ENCODE data around the gene AMPH. TPM values are rescaled to one million over a fixed set of nuclear protein-coding genes. Genes with fewer than 3 reads are reported as not detected.

Gene AMPH
- total RNA-seq, 1 experiment from 2014 or later, result not detected

DNA sequence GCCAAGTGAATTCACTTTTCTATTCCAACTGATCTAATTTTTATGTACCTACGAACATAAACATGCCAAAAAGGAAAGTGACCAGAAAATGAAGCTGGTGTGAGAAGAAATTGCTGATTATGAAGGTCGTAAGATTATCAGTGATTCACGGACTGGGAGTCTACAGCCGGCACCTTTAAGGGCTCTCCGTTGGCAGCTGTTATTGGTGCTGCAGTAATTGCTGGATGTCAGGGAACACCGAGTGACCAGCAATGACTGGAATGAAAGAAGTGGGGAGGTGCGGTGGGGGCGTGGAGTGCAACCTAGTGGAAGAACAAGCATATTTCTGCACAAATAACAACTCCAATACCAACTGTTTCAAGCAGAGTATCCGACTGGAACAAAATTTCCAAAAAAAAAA, 247.9 kb downstream of the AMPH start:
- H3K27ac ChIP-seq (ENCODE audit: low read depth, low read length), result no peak overlapping the region
- CTCF ChIA-PET, result no interaction called here
- intact Hi-C loops (cut with micrococcal nuclease), result no loop called here
- no TSS peak for BruUV-seq (replicated peaks)
- peaks cover 27% of the 10 kb centered on the region for H3K27me3 ChIP-seq (ENCODE audit: insufficient read depth, low read length)
- no peak overlapping the region for H3K4me2 ChIP-seq (ENCODE audit: low read length)
- H3K79me2 ChIP-seq (ENCODE audit: insufficient read depth, low read length), result no peaks in the 10 kb centered on the region
- no peaks in the 10 kb centered on the region for H3K9me2 ChIP-seq (ENCODE audit: insufficient read depth)
- TF ChIP-seq CBX3 (IDR thresholded peaks at IDR 0.05; ENCODE audit: low read depth) (no peak), SRF (IDR thresholded peaks at IDR 0.05; ENCODE audit: low read depth) (no peak), ZNF274 (IDR thresholded peaks at IDR 0.05; ENCODE audit: low read depth, low read length) (no peak), EZH2 (IDR thresholded peaks at IDR 0.05) (no peak), FOSL1 (IDR thresholded peaks at IDR 0.05; ENCODE audit: low read depth) (no peak), YY1 (IDR thresholded peaks at IDR 0.05; ENCODE audit: extremely low read depth, insufficient replicate concordance, low read depth, low read length) (no peak), CEBPB (IDR thresholded peaks at IDR 0.05; ENCODE audit: low read depth) (no peak), ZFX (IDR thresholded peaks at IDR 0.05) (no peak), TCF7L2 (IDR thresholded peaks at IDR 0.05; ENCODE audit: borderline replicate concordance, extremely low read depth, insufficient read depth, insufficient read length) (no peak), POLR2A (IDR thresholded peaks at IDR 0.05; ENCODE audit: borderline replicate concordance, extremely low read depth, insufficient read depth, insufficient read length) (no peak), JUND (IDR thresholded peaks at IDR 0.05) (no peak), SIN3A (IDR thresholded peaks at IDR 0.05; ENCODE audit: low read depth) (no peak), POLR2AphosphoS5 (IDR thresholded peaks at IDR 0.05; ENCODE audit: low read depth, low read length) (no peak), ELF1 (IDR thresholded peaks at IDR 0.05; ENCODE audit: borderline replicate concordance, low read depth) (no peak)
- TF ChIP-seq, protein P1, sequence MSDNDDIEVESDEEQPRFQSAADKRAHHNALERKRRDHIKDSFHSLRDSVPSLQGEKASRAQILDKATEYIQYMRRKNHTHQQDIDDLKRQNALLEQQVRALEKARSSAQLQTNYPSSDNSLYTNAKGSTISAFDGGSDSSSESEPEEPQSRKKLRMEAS (IDR thresholded peaks at IDR 0.05), result no peak
- TF ChIP-seq, protein P2, sequence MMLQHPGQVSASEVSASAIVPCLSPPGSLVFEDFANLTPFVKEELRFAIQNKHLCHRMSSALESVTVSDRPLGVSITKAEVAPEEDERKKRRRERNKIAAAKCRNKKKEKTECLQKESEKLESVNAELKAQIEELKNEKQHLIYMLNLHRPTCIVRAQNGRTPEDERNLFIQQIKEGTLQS (IDR thresholded peaks at IDR 0.05), result no peak
- TF ChIP-seq, protein P3, sequence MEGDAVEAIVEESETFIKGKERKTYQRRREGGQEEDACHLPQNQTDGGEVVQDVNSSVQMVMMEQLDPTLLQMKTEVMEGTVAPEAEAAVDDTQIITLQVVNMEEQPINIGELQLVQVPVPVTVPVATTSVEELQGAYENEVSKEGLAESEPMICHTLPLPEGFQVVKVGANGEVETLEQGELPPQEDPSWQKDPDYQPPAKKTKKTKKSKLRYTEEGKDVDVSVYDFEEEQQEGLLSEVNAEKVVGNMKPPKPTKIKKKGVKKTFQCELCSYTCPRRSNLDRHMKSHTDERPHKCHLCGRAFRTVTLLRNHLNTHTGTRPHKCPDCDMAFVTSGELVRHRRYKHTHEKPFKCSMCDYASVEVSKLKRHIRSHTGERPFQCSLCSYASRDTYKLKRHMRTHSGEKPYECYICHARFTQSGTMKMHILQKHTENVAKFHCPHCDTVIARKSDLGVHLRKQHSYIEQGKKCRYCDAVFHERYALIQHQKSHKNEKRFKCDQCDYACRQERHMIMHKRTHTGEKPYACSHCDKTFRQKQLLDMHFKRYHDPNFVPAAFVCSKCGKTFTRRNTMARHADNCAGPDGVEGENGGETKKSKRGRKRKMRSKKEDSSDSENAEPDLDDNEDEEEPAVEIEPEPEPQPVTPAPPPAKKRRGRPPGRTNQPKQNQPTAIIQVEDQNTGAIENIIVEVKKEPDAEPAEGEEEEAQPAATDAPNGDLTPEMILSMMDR (IDR thresholded peaks at IDR 0.05 in 2 of 3, conservative IDR thresholded peaks at IDR 0.05 in 1 of 3; ENCODE audit: borderline replicate concordance in 1 of 3, insufficient read depth in 1 of 3, low read depth in 2 of 3, low read length in 2 of 3), result no peak
- TF ChIP-seq, protein P4, sequence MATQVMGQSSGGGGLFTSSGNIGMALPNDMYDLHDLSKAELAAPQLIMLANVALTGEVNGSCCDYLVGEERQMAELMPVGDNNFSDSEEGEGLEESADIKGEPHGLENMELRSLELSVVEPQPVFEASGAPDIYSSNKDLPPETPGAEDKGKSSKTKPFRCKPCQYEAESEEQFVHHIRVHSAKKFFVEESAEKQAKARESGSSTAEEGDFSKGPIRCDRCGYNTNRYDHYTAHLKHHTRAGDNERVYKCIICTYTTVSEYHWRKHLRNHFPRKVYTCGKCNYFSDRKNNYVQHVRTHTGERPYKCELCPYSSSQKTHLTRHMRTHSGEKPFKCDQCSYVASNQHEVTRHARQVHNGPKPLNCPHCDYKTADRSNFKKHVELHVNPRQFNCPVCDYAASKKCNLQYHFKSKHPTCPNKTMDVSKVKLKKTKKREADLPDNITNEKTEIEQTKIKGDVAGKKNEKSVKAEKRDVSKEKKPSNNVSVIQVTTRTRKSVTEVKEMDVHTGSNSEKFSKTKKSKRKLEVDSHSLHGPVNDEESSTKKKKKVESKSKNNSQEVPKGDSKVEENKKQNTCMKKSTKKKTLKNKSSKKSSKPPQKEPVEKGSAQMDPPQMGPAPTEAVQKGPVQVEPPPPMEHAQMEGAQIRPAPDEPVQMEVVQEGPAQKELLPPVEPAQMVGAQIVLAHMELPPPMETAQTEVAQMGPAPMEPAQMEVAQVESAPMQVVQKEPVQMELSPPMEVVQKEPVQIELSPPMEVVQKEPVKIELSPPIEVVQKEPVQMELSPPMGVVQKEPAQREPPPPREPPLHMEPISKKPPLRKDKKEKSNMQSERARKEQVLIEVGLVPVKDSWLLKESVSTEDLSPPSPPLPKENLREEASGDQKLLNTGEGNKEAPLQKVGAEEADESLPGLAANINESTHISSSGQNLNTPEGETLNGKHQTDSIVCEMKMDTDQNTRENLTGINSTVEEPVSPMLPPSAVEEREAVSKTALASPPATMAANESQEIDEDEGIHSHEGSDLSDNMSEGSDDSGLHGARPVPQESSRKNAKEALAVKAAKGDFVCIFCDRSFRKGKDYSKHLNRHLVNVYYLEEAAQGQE (IDR thresholded peaks at IDR 0.05; ENCODE audit: low read depth), result no peak
- no peaks in the 10 kb centered on the region for H4K20me1 ChIP-seq (ENCODE audit: insufficient read depth)
- no peaks in the 10 kb centered on the region for H3K36me3 ChIP-seq (ENCODE audit: control insufficient read depth in 1 of 2, insufficient read depth in 2 of 2, low read length in 2 of 2)
- ATAC-seq (no peak), DNase-seq (ENCODE audit: low read depth, low spot score) (no peak)
- H3K4me3 ChIP-seq (replicated peaks in 1 of 2; ENCODE audit: low read depth in 1 of 2, low read length in 2 of 2), result no peak overlapping the region
- no peaks in the 10 kb centered on the region for H3K4me1 ChIP-seq (ENCODE audit: control insufficient read depth in 1 of 2, insufficient read depth in 2 of 2, low read length in 2 of 2)
- POLR2A ChIA-PET, result no interaction called here
- no peak overlapping the region for H2AFZ ChIP-seq (ENCODE audit: low read depth, low read length, poor library complexity, severe bottlenecking)
- H3K9ac ChIP-seq (ENCODE audit: low read length), result no peak overlapping the region
- RAD21 ChIA-PET (ENCODE audit: low non-redundant PET in 1 of 2, low total read pairs in 2 of 2, uncharacterized antibody in 2 of 2, unreplicated experiment in 2 of 2), result no interaction called here
- no peaks in the 10 kb centered on the region for H3K9me3 ChIP-seq (ENCODE audit: control insufficient read depth in 1 of 2, insufficient read depth in 1 of 2, low read depth in 1 of 2, low read length in 2 of 2)

Measured in HCT116 (cell line).